ENCODE results near the gene KIRREL3.
A peak's percentile ranks its signal among the peaks of the same experiment; 100 is the strongest.

The KIRREL3 gene

DNA sequence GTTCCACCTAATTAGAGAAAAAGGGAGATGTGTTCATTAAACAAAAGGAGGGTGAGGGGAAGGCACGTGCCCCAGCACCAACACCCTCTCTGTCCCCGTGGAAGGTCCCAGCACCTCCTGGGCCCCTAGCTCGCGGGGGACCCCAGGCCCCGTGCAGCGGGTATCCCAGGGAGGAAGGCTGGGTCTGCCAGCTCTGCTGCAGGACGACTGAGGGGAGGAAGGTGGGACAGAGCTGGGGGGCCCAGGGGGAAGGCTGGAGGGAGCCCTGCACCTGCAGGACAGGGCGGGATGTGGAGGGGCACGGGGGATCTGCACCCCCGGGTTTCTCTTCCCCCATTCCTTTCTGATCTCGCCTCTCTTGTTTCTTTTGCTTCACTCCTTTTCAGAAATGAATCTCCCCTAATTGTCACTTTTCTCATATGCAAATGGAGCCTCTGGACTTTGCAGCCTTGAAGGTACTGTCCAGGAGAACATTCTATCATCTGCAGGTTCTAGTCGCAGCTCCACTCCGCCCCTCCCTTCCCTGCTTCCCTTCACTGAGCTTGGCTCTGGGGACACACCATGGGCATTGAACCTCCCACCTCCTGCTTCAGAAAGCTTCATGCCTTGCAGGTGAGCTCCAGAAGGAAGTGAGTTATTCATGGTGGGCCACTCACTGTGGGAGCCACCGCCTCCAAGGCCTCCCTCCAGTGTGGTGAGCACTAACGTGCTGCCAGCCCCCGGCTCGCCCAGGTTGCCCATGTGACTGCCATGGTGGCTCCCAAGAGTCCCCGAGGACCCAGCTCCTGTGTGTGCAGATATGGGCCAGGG lies 534.1 kb downstream of the KIRREL3 start:
- DNase-seq (ENCODE audit: low read depth), result no peak

DNA sequence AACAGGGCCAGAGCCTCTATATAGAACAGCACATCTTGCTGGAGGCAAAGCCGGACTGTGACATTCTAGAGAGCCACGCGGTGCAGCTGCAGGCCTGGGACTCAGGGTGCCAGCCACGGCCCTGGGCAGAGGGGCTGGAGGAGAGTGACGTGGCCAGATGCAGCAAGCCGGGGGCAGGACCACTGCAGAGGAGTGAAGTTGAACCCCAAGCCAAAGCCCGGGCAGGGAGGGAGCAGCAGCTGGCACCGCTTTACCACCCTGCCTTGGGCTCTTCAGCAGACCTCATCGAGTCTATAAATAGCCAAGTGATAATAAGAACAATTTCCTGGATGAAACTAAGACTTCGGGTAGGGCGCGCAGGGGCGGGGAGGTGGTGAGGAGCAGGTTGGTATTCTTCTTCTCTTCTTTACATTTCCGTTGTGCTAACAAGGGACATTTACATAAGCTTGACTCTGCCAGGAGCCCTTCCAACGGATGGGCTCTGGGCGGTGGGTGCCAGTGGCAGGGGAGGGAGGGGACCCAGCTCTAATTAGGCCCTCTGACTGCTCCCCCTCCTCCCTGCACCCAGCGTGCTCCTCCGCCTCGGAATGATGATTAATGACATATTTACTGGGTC lies 534.9 kb downstream of the KIRREL3 start:
- DNase-seq (ENCODE audit: low read depth), result no peak

DNA sequence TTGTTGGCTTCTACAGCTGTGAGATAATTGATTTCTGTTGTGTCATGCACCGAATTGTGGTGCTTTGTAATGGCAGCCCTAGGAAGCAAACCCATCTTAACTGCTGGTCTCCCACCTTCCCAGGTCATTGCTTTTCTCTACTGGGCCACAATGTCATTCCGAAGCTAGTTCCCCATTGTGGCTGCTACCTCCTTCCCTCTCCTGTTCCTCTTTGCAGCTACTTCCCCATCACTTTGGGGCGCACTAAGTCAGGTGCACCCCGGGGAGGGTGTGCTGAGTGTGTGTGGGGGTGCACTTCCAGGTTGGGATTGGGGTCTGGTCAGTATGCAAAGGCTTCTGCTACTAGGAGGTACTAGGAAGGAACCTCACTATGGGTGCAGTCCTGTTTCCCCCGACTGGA lies 535.8 kb downstream of the KIRREL3 start:
- DNase-seq (ENCODE audit: low read depth), result no peak

DNA sequence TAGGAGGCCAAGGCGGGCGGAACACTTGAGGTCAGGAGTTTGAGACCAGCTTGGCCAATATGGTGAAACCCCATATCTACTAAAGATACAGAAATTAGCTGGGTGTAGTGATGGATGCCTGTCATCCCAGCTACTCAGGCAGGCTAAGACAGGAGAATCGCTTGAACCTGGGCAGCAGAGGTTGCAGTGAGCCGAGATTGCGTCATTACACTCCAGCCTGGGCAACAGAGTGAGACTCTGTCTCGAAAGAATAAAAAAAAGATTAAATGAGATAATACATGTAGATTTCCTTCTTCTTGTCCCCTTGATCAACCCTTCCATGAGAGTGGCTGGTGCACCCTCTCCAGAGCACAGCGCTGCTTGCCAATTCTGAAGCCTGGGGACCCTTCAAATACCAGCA lies 538.1 kb downstream of the KIRREL3 start:
- no peak for DNase-seq (ENCODE audit: low read depth)

DNA sequence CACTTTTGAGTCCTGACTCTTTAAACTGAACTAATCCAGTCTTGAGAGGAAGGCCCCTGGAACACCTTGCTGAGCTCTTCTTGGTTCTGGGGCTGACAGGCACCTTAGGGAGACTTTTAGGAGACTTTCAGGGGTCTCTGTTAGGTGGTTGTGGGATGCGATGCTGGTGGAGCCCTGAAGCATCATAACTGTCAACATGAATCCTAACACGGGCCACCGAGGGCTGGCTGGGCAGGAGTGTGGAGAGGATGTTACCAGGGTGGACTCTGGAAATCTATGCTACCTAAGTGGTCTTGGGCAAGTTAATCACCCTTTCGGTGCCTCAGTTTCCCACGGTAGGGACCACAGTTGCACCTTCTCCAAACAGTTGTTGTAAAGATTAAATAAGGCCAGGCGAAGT lies 538.6 kb downstream of the KIRREL3 start:
- DNase-seq (ENCODE audit: low read depth), result no peak

DNA sequence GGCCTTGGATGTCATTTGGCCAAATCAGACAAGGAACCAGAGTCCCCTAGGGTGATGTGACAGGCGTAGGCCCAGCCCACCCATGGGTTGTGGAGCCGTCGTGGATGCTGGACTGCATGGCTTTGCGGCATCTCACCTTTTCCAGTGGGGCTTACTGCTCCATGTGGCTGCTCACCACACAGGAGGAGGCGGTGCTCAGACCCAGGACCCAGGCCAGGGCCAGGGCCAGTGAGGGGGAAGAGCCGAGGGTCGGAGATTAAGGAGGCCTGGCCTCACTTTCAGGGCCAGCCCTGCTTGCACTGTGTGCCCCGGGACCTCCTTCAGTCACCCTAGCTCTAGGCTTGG lies 539.5 kb downstream of the KIRREL3 start:
- DNase-seq (ENCODE audit: low read depth), result no peak

DNA sequence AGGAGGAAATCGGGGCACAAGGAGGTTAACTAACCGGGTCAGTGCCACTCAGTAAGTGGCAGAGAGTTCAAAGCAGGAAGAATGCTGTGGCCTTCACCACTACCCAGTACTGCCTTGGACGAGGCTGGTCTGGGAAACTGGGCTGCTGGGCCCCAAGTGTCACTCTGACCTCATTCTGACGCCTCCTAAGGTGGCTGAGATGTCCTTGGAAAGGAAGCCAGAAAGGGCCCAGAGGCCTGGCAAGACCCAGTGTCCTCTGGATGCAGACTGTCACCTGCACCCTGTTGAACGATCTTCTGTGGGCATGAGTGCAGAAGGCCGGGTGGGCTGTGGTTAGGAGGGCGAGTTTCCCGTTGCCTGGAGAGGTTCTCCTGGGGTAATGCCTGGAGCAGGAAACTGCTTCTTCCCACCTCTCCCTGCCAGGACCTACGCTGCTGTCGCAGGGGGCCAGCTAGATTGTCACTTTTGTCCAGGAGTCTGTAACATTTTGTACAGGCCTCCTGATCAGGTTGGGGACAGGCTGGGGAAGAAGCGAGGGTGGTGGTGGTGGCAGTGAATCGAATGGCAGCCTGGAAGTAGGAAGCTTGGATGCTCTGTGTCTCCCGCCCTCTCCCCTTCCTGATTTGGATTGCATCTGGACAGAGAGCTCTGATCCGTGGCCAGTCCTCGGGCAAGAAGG lies 540.0 kb downstream of the KIRREL3 start:
- no peak for DNase-seq (ENCODE audit: low read depth)

DNA sequence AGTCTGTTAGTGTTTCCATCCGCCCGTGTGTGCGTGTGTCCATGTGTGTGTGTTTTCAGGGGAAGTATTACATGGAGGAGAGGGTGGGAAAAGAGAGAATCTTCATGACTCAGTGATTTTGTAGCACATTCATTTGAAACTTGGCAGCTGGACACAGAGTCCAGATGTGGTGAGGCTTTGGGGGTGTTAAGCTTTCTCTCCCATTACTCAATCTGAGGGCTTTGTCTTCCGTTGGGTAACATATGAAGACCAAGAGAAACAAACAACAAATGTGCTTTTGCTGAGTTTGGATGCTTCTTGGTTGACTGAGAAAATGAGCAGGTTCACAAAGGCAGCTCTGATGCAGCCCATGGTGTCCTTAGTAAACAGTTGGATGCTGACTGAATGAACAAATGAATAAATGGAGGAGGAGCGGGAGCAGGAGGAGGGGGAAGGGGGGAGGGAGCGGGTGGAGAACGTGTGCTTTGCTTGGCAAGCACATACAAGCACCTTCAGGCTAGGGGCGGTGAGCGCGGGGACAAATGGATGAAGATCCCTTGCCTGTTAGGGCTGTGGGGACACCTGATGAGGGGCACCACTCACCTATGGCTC lies 540.8 kb downstream of the KIRREL3 start:
- no peak for DNase-seq (ENCODE audit: low read depth)

DNA sequence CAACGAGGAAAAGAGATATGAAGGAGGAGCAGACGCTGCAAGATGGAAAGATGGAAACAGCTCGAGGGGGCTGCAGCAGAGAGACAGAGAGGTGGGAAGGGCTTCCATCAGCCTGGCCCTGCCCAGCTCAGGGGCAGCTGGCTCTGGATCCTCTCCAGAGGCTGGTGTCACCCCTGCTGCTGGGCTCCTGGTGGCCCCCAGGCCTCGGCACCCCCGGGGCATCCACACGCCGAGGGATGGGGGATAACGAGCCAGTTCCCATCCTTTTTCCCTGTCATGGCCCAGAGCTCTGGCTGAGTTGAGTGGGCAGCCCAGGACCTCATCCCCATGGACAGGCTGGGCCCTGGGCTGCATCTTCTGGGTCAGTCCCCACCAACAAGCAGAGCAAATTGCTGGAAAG lies 542.8 kb downstream of the KIRREL3 start:
- DNase-seq (ENCODE audit: low read depth), result no peak

DNA sequence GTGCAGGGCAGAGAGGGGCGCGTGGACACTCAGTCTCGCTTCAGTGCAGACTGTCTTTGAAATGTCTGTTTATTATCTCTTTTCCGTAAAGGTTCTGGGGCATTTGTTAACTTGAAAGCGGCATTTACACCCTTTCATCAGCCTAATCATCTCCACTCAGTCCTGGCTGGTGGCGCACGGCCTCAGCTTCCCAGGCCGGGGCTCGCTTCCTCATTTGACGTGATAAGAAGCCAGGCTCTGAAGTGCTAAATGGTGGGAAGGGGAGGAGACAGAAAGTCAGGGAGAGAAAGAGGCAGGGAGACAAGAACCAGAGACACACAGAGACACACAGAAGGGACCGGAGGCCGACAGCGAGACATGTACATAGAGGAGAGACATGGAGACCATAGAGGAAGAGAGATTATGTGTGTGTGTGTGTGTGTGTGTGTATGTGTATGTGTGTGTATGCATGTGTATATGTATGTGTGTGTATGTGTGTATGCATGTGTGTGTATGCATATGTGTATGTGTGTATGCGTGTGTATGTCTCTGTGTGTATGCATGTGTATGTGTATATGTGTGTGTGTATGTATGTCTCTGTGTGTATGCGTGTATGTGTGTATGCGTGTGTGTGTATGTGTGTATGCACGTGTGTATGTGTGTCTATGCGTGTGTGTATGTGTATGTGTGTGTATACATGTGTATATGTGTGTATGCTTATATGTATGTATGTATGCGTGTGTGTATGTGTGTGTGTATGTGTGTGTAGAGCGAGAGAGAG lies 543.6 kb downstream of the KIRREL3 start:
- no peak for DNase-seq (ENCODE audit: low read depth)

DNA sequence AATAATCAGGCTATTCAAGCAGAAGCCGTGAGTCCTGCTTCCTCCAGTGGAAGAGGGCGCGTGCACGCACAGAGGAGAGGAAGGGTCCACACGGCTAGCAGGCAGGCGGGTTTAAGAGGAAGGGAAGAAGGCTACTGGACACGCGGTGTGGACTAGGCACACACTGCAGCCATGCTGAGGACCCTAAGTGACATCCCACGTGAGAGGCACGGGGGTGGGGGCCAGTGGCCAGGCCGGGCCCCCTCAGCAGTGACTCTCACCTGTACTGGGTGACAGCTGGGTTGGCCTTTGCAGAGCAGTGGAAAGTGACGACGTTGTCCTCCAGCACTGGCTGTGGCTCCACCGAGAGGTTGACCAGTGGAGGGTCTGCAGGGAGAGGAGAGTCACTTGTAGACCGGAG lies 544.5 kb downstream of the KIRREL3 start:
- no peak for DNase-seq (ENCODE audit: low read depth)

DNA sequence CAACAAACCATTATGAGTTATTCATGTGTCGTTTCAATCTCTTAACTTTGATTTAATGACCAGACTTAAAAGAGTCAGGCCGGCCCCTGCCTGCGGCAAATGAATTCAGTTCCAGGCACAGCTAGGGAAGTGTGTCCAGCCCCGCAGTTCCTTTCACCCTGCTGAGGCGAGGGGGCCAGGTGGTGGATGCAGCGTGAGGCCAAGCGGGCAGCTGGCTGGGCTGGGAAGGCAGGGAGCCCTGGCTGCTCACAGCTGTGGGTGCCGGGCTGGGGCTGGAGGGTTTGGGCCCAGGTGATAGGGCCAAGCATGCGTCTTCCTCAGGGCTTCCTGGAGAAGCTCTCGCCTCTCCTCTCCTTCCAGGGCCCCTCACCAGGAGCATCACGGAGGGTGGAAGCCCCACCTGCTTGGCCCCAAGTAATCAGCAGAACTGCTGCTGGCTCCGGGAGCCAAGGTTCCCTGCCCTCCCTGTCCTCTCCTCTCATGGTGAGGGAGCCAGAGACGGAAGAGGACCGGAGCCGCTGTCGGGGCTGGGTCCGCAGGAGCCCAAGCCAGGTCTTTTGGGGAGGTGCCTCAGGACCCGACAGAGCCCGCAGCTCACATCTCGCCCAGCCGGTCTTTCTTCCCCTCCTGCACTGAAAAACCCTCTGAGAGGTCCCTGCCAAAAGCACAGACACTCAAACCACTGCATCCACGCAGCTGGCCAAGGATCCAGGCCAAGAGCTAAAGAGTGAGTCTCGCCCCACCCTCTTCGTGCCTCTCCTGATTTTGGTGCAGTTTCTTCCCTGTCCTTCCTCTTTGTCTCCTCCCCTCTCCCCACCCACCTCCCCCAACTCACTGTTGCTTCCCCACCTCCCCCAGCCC lies 548.1 kb downstream of the KIRREL3 start:
- DNase-seq (ENCODE audit: low read depth), result no peak

DNA sequence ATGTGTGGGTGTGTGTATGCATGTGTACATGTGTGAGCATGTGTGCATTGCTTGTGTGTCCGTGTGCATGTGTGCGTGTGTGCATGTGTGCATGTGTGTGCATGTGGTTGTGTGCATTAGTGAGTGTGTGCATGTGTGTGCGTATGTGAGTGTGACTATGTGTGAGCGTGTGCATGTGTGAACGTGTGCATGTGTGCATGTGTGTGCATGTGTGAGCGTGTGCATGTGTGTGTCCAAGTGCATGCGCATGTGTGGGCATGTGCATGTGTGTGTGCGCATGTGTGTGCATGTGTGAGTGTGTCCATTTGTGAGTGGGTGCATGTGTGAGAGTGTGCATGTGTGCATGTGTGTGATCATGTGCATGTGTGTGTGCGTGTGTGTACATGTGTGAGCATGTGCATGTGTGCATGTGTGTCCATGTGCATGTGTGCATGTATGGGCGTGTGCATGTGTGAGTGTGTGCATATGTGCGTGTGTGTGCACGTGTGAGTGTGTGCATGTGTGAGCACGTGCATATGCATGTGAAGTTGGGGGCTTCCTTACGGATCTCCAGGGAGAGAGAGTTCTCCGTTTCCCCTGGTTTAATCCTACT lies 549.3 kb downstream of the KIRREL3 start:
- no peak for DNase-seq (ENCODE audit: low read depth)

DNA sequence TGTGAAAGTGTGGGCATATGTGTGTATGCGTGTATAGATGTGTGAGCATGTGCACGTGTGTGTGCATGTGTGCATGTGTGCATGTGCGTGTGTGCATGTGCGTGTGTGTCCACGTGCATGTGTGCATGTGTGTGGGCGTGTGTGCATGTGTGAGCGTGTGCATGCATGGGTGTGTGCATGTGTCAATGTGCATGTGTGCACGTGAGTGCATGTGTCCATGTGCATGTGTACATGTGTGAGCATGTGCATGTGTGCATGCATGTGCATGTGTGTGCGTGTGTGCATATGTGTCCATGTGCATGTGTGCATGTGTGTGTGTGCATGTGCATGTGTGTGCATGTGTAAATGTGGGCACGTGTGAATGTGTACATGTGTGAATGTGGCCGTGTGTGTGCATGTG lies 549.8 kb downstream of the KIRREL3 start:
- no peak for DNase-seq (ENCODE audit: low read depth)

DNA sequence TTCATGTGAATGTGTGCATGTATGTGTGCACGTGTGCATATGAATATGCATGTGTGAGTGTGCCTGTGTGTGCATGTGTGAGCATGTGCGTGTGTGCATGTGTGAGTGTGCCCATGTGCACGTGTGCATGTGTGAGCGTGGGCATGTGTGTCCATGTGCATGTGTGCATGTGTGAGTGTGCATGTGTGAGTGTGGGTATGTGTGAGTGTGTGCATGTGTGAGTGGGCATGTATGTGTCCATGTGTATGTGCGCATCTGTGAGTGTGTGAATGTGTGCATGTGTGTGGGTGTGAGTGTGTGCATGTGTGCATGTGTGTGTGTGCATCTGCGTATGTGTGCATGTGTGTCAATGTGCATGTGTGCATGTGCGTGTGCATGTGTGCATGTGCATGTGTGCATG lies 550.4 kb downstream of the KIRREL3 start:
- no peak for DNase-seq (ENCODE audit: low read depth)

DNA sequence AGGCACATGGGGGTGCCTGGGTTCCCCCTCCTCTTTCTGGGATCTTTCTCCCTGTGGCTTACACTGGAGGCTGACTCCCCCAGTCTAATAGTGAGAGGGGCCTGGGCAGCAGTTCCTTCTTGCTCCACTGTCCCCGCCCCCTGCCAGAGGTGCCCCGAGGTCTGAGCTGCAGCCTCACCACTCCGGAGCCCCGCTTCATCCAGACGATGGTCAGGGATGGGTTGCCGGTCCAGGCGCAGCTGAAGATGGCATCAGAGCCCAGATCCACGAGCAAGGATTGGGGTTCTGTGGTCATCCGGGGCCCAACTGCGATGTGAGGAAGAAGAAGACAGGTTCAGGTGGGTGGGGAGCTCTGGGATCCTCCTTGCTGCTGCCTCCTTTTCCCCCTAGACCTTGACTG lies 554.0 kb downstream of the KIRREL3 start:
- DNase-seq (ENCODE audit: low read depth), result no peak

DNA sequence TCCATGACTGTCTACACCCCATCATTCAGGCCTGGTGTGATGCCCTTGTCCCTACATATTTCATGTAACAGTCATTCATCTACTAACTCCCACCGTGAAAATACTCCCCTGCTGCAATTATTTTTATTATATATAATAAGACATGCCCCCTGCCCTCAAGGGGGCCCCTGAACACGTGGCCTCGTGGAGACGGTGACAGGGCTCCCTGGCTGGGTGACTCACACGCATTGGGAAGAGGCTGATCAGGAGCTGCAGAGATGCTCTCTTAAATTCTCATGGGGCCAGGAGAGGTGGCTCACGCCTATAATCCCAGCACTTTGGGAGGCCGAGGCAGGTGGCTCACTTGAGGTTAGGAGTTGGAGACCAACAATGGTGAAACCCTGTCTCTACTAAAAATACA lies 556.5 kb downstream of the KIRREL3 start:
- DNase-seq (ENCODE audit: low read depth), result no peak

DNA sequence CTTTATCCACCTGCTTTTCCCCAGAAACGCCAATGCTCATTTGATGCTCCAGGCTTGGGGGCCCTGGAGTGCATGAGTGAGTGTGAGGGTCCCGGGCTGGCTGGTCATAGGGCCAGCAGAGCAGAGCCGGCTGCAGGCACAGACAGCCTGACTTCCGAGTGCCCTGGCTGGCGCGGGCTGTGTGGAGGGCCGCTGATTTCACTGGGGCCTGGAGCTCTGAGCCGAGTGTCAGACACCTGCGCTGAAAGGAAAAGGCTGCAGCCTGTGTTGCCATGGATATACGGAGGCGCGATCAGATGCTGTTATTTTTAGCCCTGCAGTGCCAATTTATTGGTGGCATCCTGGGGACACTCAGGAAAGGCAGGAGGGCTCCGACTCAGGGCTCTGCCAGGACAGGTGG lies 557.5 kb downstream of the KIRREL3 start:
- DNase-seq (ENCODE audit: low read depth), result no peak

DNA sequence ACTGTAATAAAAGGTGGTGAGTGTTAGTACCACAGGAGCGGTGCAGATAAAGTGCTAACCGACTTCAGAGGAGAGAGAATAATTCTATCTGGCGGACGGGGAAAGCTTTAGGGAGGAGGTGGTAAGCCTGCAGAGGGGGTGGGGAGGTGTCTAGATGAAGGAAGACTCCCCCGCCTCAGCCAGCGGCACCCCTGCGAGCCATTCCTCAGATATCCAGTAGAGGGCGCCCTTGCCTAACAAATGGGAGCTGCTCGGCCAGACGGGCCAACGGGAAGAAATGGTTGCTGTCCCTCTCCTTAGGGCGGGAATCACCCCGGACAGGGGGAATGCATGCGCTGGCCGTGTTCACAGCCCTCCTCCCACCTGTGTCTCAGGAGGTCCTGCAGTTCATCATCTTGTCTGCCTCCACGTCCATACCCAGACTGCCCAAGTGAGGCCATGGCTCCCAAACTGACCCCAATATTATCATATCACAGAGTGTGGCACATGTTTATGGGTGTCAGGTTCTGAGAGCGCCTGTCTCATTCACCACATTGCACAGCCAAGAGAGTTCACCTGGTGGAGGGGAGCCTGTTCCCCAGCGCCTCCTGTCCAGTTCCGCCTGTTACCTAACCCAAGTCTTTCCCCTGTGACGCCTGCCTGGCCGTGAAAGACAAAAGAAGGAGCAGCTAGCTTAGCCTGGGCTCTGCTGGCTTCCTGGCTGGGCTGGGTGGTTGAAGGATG lies 559.6 kb downstream of the KIRREL3 start:
- peak; percentile 41 for DNase-seq (ENCODE audit: low read depth)

DNA sequence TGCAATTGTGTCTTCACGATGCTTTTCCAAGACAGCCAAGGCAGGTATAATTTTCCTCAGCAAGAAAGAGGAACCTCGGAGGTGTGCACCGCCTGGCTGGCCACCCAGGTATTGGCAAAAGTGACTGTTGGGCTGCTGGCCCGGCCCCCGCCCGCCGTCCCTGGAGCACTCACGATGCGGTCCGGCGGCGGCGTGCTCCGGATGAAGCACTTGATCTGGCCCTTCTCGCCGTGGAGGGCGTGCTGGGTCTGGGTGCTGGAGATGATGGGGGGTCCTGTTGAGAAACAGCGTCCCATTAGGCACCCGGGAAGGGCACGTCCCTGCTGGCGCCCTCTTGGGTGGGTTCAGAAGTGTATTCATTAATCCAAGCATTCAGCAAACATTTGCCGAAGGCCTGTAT lies 560.3 kb downstream of the KIRREL3 start:
- DNase-seq (ENCODE audit: low read depth), result no peak
